BJ (cell line): Measurements from ENCODE around the gene FUT8. TPM values are rescaled to one million over a fixed set of nuclear protein-coding genes. Genes with fewer than 3 reads are reported as not detected.

Experiments used
- CTCF ChIA-PET: fragments of 350-600 bp; formaldehyde crosslinking; extraction: SDS; loops from one replicate; lab custom pipeline; 2021; ENCODE audit warnings: antibody characterized with exemption, inconsistent platforms; lab: Yijun Ruan, JAX
- POLR2A ChIA-PET: fragments of 300-600 bp; sonication (Branson Sonifier 250); formaldehyde crosslinking; extraction: SDS; loops from one replicate; lab custom pipeline; 2021; ENCODE audit warnings: antibody characterized with exemption; lab: Charles Lee
- DNase-seq: peaks from one replicate; pipeline ENCODE4 v3.0.0-alpha.2; 2011; ENCODE audit warnings: low read depth
- H3K27me3 ChIP-seq: 2 replicates; pipeline ENCODE4 v1.6.0; 2011; ENCODE audit warnings: low read length; ENCODE audit not compliant: control insufficient read depth, insufficient read depth
- H3K36me3 ChIP-seq: 2 replicates; pipeline ENCODE4 v1.5.1; 2011; ENCODE audit warnings: low read length; ENCODE audit not compliant: control insufficient read depth, insufficient read depth
- H3K4me3 ChIP-seq: 2 replicates; pipeline ENCODE4 v1.5.1; 2011; ENCODE audit warnings: low read depth, mild to moderate bottlenecking, control low read depth, low read length
- CTCF ChIP-seq: IDR thresholded peaks from 2 replicates; pipeline ENCODE4 v1.5.1; 2011; ENCODE audit warnings: low read depth, mild to moderate bottlenecking, control low read depth, inconsistent platforms, low read length, moderate library complexity; ENCODE audit not compliant: insufficient read depth
- polyA plus RNA-seq: library from polyadenylated mRNA; depleted of rRNA; stranded (reverse); fragments of >200 nt; gene quantifications from 2 replicates; pipeline ENCODE4 v1.2.3, GENCODE V29; 2011

The FUT8 gene
- polyA plus RNA-seq, 1 experiment: 14.7 TPM

- ChIA-PET CTCF (no interaction called here), POLR2A (no interaction called here)
- Histone ChIP-seq H3K36me3 (no peaks in the 10 kb centered on the region), H3K4me3 (no peak overlapping the region), H3K27me3 (no peaks in the 10 kb centered on the region)
- no peak for DNase-seq
- TF ChIP-seq CTCF: no peak
These were observed 4.4 kb upstream of the FUT8 start for GRCh38 chr14:65408113-65408512.

- H3K27me3 ChIP-seq: no peaks in the 10 kb centered on the region
- no peaks in the 10 kb centered on the region for H3K36me3 ChIP-seq
- ChIA-PET POLR2A (no interaction called here), CTCF (interaction anchor here (0.5 to 6.7 kb wide), 5 partner anchors 77 to 414 kb away, joined by 3 to 91 read pairs (median 7); no protein-coding TSS in a partner anchor)
- no peak for TF ChIP-seq CTCF
- no peak for DNase-seq
- no peak overlapping the region for H3K4me3 ChIP-seq
These were observed 1.9 kb upstream of the FUT8 start for GRCh38 chr14:65410640-65411039.

DNA sequence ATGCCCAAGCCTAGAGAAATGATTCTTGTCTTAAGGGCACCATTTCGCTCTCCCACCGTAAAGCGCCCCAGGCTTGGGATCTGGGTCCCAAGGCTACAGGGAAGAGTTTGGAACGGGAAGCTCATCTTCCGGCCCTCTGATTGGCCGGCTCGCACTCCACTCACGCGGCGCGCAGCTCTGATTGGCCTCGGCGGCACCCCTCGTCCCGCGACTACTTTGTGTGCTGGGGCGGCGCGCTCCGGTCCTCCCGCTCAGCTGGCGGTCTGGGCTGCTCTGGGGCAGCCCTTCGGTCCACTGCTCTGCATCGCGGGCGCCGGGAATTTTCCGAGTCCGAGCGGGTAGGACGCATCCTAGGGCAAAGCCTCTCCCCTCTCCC lies 886 bp upstream of the FUT8 start:
- TF ChIP-seq CTCF: no peak
- H3K27me3 ChIP-seq: no peaks in the 10 kb centered on the region
- CTCF ChIA-PET: interaction anchor here (0.7 to 8.3 kb wide), 24 partner anchors 8 to 546 kb away, joined by 3 to 103 read pairs (median 4); no protein-coding TSS in a partner anchor
- POLR2A ChIA-PET: interaction anchor here (0.6 to 1.1 kb wide), 6 partner anchors 9 to 280 kb away, joined by 3 to 4 read pairs (median 3); no protein-coding TSS in a partner anchor
- peak; percentile 70 for DNase-seq
- H3K36me3 ChIP-seq: no peaks in the 10 kb centered on the region
- peak overlapping the region; percentile 90 for H3K4me3 ChIP-seq

- POLR2A ChIA-PET: interaction anchor here (0.7 to 1.1 kb wide), 2 partner anchors 249 to 283 kb away, joined by 4 read pairs; no protein-coding TSS in a partner anchor
These were observed 567 bp downstream of the FUT8 start for GRCh38 chr14:65412856-65413738.

More at GRCh38 chr14:65412856-65413738, 567 bp downstream of the FUT8 start:
- Histone ChIP-seq H3K27me3 (no peaks in the 10 kb centered on the region), H3K4me3 (peak overlapping the region; percentile 90), H3K36me3 (no peaks in the 10 kb centered on the region)
- no peak for DNase-seq
- CTCF ChIA-PET: interaction anchor here (0.6 to 8.3 kb wide), 19 partner anchors 9 to 657 kb away, joined by 3 to 103 read pairs (median 5); no protein-coding TSS in a partner anchor
- TF ChIP-seq CTCF: peak; percentile 24; the same call in 1 of the 2 replicates
